Fibroblast of lung (primary cell): Measurements from ENCODE around the gene OSBPL6. TPM values are rescaled to one million over a fixed set of nuclear protein-coding genes. Genes with fewer than 3 reads are reported as not detected.

Experiments
- DNase-seq, 2 donors: peaks; one replicate each; pipeline versions ENCODE4 v3.0.0 to v3.0.0-alpha.2; 2010; ENCODE audit warnings: low read depth in 2 of 2
- H2AFZ ChIP-seq: 2 replicates; pipeline ENCODE4 v1.5.1; 2012; ENCODE audit warnings: low read length, control low read depth, inconsistent platforms
- H3K27ac ChIP-seq: 2 replicates; pipeline ENCODE4 v1.5.1; 2011; ENCODE audit warnings: low read length, control low read depth; ENCODE audit not compliant: insufficient read depth
- H3K27me3 ChIP-seq: 2 replicates; pipeline ENCODE4 v1.5.1; 2011; ENCODE audit warnings: mild to moderate bottlenecking, low read length; ENCODE audit not compliant: control insufficient read depth, insufficient read depth
- H3K36me3 ChIP-seq: 2 replicates; pipeline ENCODE4 v1.5.1; 2011; ENCODE audit warnings: low read length; ENCODE audit not compliant: control insufficient read depth, insufficient read depth
- H3K4me1 ChIP-seq: 2 replicates; pipeline ENCODE4 v1.5.1; 2011; ENCODE audit warnings: low read length; ENCODE audit not compliant: control insufficient read depth, insufficient read depth; ENCODE audit errors: extremely low read depth
- H3K4me2 ChIP-seq: 2 replicates; pipeline ENCODE4 v1.5.1; 2011; ENCODE audit warnings: low read length, control low read depth; ENCODE audit not compliant: insufficient read depth; ENCODE audit errors: extremely low read depth
- H3K4me3 ChIP-seq, 4 experiments: fragments of 200-600 bp in 1 of 4; sonication (generic) in 1 of 4; replicated peaks in 1 of 4; 2 replicates each; pipeline ENCODE4 v1.5.1; 2011 to 2016; ENCODE audit warnings: low read length in 4 of 4, low read depth in 3 of 4, mild to moderate bottlenecking in 3 of 4, control low read depth in 2 of 4, inconsistent platforms in 1 of 4, mixed read lengths in 1 of 4; ENCODE audit not compliant: insufficient read depth in 1 of 4; ENCODE audit errors: control extremely low read depth in 1 of 4
- H3K79me2 ChIP-seq: 2 replicates; pipeline ENCODE4 v1.5.1; 2012; ENCODE audit warnings: mild to moderate bottlenecking, low read length, inconsistent platforms; ENCODE audit not compliant: control insufficient read depth, insufficient read depth
- H3K9ac ChIP-seq: 2 replicates; pipeline ENCODE4 v1.5.1; 2011; ENCODE audit warnings: mild to moderate bottlenecking, low read length, control low read depth; ENCODE audit not compliant: insufficient read depth
- H3K9me3 ChIP-seq: 2 replicates; pipeline ENCODE4 v1.5.1; 2012; ENCODE audit warnings: low read depth, low read length; ENCODE audit not compliant: control insufficient read depth, insufficient read depth
- H4K20me1 ChIP-seq: 2 replicates; pipeline ENCODE4 v1.5.1; 2011; ENCODE audit warnings: low read length; ENCODE audit not compliant: control insufficient read depth, insufficient read depth; ENCODE audit errors: extremely low read depth
- CTCF ChIP-seq, 2 donors: IDR thresholded peaks in 1 of 2; conservative IDR thresholded peaks in 1 of 2; 1 replicate in 1 of 2; 2 replicates in 1 of 2; pipeline ENCODE4 v1.5.1; 2011 to 2012; ENCODE audit warnings: low read length in 2 of 2, control low read depth in 1 of 2, inconsistent platforms in 1 of 2, low read depth in 1 of 2, mild to moderate bottlenecking in 1 of 2
- EZH2 ChIP-seq: IDR thresholded peaks from 2 replicates; pipeline ENCODE4 v1.5.1; 2012; ENCODE audit warnings: low read length, control low read depth, mild to moderate bottlenecking; ENCODE audit errors: missing control alignments
- polyA plus RNA-seq, 2 donors: library from polyadenylated mRNA; depleted of rRNA in 1 of 2; stranded (reverse) in 1 of 2; unstranded in 1 of 2; fragments of >200 nt; gene quantifications; 2 replicates each; pipeline ENCODE4 v1.2.1, GENCODE V29; 2011 to 2012; ENCODE audit warnings: missing spikeins in 1 of 2
- total RNA-seq: library from RNA; depleted of rRNA; stranded (reverse); fragments of >200 nt; gene quantifications from 2 replicates; pipeline ENCODE4 v1.2.1, GENCODE V29; 2014

OSBPL6 gene
- total and polyA plus RNA-seq, 2 donors (not counting 1 experiment from before 2014, with no cell fraction given), result 1.0 to 5.3 TPM

GRCh38 chr2:178208817-178209216 lies 14.5 kb downstream of the OSBPL6 start:
- Histone ChIP-seq H2AFZ (no peak overlapping the region), H3K9ac (no peak overlapping the region), H3K4me1 (no peaks in the 10 kb centered on the region), H3K4me3 (no peak overlapping the region), H3K27me3 (no peaks in the 10 kb centered on the region), H3K9me3 (no peaks in the 10 kb centered on the region), H3K36me3 (no peaks in the 10 kb centered on the region), H3K27ac (no peak overlapping the region), H4K20me1 (no peaks in the 10 kb centered on the region), H3K79me2 (no peaks in the 10 kb centered on the region), H3K4me2 (no peak overlapping the region)
- DNase-seq, result peak in 1 of 2 donors; percentile 49
- TF ChIP-seq CTCF (conservative IDR thresholded peaks at IDR 0.05 in 1 of 2, IDR thresholded peaks at IDR 0.05 in 1 of 2; ENCODE audit: low read depth in 1 of 2, low read length in 2 of 2) (peak; percentile 31 to 50), EZH2 (no peak)

- TF ChIP-seq CTCF (conservative IDR thresholded peaks at IDR 0.05 in 1 of 2, IDR thresholded peaks at IDR 0.05 in 1 of 2; ENCODE audit: low read depth in 1 of 2, low read length in 2 of 2) (no peak), EZH2 (no peak)
- no peak overlapping the region for H3K27ac ChIP-seq
- no peak for DNase-seq
- no peaks in the 10 kb centered on the region for H3K79me2 ChIP-seq
- H3K4me1 ChIP-seq, result no peaks in the 10 kb centered on the region
- H4K20me1 ChIP-seq, result no peaks in the 10 kb centered on the region
- H2AFZ ChIP-seq, result no peak overlapping the region
- H3K9me3 ChIP-seq, result no peaks in the 10 kb centered on the region
- no peaks in the 10 kb centered on the region for H3K27me3 ChIP-seq
- H3K4me2 ChIP-seq, result no peak overlapping the region
- H3K4me3 ChIP-seq, result no peak overlapping the region
- no peaks in the 10 kb centered on the region for H3K36me3 ChIP-seq
- no peak overlapping the region for H3K9ac ChIP-seq
Observed at GRCh38 chr2:178211460-178211859, 17.1 kb downstream of the OSBPL6 start.

GRCh38 chr2:178211943-178212342 lies 17.6 kb downstream of the OSBPL6 start:
- DNase-seq, result no peak
- H3K27ac ChIP-seq, result no peak overlapping the region
- H3K4me1 ChIP-seq, result no peaks in the 10 kb centered on the region
- no peaks in the 10 kb centered on the region for H3K9me3 ChIP-seq
- H3K9ac ChIP-seq, result no peak overlapping the region
- no peaks in the 10 kb centered on the region for H4K20me1 ChIP-seq
- H3K36me3 ChIP-seq, result no peaks in the 10 kb centered on the region
- no peak overlapping the region for H3K4me3 ChIP-seq
- H3K27me3 ChIP-seq, result no peaks in the 10 kb centered on the region
- TF ChIP-seq EZH2, result no peak
- TF ChIP-seq CTCF (conservative IDR thresholded peaks at IDR 0.05 in 1 of 2, IDR thresholded peaks at IDR 0.05 in 1 of 2; ENCODE audit: low read depth in 1 of 2, low read length in 2 of 2), result no peak
- no peak overlapping the region for H3K4me2 ChIP-seq
- H2AFZ ChIP-seq, result no peak overlapping the region
- no peaks in the 10 kb centered on the region for H3K79me2 ChIP-seq
